ENCODE measurements around the gene UNK.

- TF ChIP-seq, protein P1, sequence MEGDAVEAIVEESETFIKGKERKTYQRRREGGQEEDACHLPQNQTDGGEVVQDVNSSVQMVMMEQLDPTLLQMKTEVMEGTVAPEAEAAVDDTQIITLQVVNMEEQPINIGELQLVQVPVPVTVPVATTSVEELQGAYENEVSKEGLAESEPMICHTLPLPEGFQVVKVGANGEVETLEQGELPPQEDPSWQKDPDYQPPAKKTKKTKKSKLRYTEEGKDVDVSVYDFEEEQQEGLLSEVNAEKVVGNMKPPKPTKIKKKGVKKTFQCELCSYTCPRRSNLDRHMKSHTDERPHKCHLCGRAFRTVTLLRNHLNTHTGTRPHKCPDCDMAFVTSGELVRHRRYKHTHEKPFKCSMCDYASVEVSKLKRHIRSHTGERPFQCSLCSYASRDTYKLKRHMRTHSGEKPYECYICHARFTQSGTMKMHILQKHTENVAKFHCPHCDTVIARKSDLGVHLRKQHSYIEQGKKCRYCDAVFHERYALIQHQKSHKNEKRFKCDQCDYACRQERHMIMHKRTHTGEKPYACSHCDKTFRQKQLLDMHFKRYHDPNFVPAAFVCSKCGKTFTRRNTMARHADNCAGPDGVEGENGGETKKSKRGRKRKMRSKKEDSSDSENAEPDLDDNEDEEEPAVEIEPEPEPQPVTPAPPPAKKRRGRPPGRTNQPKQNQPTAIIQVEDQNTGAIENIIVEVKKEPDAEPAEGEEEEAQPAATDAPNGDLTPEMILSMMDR (IDR thresholded peaks at IDR 0.05), result no peak
- no peak for TF ChIP-seq POLR2A (IDR thresholded peaks at IDR 0.05)
Observed at GRCh38 chr17:75811174-75811573, 26.6 kb downstream of the UNK start.
